Measurements from ENCODE around the gene NRXN3. TPM values are rescaled to one million over a fixed set of nuclear protein-coding genes. Genes with fewer than 3 reads are reported as not detected.

The NRXN3 gene
- polyA plus RNA-seq, 1 of the 3 experiments (the other 2 are of a cell fraction), result 1.6 TPM

- H2AFZ ChIP-seq (ENCODE audit: low read depth), result no peak overlapping the region
- no peaks in the 10 kb centered on the region for H3K27me3 ChIP-seq (ENCODE audit: insufficient read depth)
- peaks cover 2% of the 10 kb centered on the region for H3F3A ChIP-seq (replicated peaks; ENCODE audit: insufficient read depth)
- no peak overlapping the region for H3K4me3 ChIP-seq (ENCODE audit: low read depth in 2 of 2, low read length in 1 of 2)
- H3K4me1 ChIP-seq (ENCODE audit: control insufficient read depth in 1 of 2, insufficient read depth in 2 of 2, low read depth in 1 of 2, low read length in 1 of 2), result peaks cover 0 to 42% of the 10 kb centered on the region in 2 experiments; a peak in 2 of 4 replicates
- DNase-seq, result no peak
- no peak overlapping the region for H3K27ac ChIP-seq (ENCODE audit: low read depth in 2 of 2, low read length in 1 of 2)
- ChIA-PET CTCF (no interaction called here), POLR2A (no interaction called here)
- H3K9me3 ChIP-seq, result no peaks in the 10 kb centered on the region
- TF ChIP-seq JUND (IDR thresholded peaks at IDR 0.05) (peak; percentile 39; the same call in 1 of the 2 replicates), FOSL2 (IDR thresholded peaks at IDR 0.05; ENCODE audit: borderline replicate concordance, low read depth) (peak; percentile 20; the same call in 1 of the 2 replicates), SMC3 (IDR thresholded peaks at IDR 0.05; ENCODE audit: low read depth, low read length) (no peak)
- no peaks in the 10 kb centered on the region for H4K20me1 ChIP-seq (ENCODE audit: insufficient read depth)
- no peaks in the 10 kb centered on the region for H3K36me3 ChIP-seq (replicated peaks in 1 of 2; ENCODE audit: control insufficient read depth in 1 of 2, insufficient read depth in 2 of 2, low read length in 1 of 2)
- H3K9ac ChIP-seq, result no peak overlapping the region
- H3K4me2 ChIP-seq, result no peak overlapping the region
- no peaks in the 10 kb centered on the region for H3K79me2 ChIP-seq (ENCODE audit: insufficient read depth)
- no peaks in the 10 kb centered on the region for H3K9me2 ChIP-seq
- 17% methylated on average over 4 of the region's 4 CpGs for WGBS (ENCODE audit: low lambda C conversion rate)
Observed at GRCh38 chr14:79581912-79582576, 1411.9 kb downstream of the NRXN3 start.

GRCh38 chr14:79583738-79584408 lies 1413.7 kb downstream of the NRXN3 start:
- H3F3A ChIP-seq (replicated peaks; ENCODE audit: insufficient read depth), result peaks cover 2% of the 10 kb centered on the region
- H3K79me2 ChIP-seq (ENCODE audit: insufficient read depth), result no peaks in the 10 kb centered on the region
- 43% methylated on average over 4 of the region's 4 CpGs for WGBS (ENCODE audit: low lambda C conversion rate)
- H3K27ac ChIP-seq (ENCODE audit: low read depth in 2 of 2, low read length in 1 of 2), result peak overlapping the region in 1 of 2 experiments; percentile 80; a peak in 2 of 4 replicates
- TF ChIP-seq SIN3A (IDR thresholded peaks at IDR 0.05; ENCODE audit: borderline replicate concordance, low read depth, low read length) (no peak), CHD2 (IDR thresholded peaks at IDR 0.05; ENCODE audit: low read length, partially characterized antibody) (no peak), FOXJ3 (CRISPR knock-in tag; IDR thresholded peaks at IDR 0.05) (no peak), FOXM1 (IDR thresholded peaks at IDR 0.05; ENCODE audit: low read depth) (no peak), YY1 (IDR thresholded peaks at IDR 0.05; ENCODE audit: low read depth) (no peak)
- TF ChIP-seq, protein P1, sequence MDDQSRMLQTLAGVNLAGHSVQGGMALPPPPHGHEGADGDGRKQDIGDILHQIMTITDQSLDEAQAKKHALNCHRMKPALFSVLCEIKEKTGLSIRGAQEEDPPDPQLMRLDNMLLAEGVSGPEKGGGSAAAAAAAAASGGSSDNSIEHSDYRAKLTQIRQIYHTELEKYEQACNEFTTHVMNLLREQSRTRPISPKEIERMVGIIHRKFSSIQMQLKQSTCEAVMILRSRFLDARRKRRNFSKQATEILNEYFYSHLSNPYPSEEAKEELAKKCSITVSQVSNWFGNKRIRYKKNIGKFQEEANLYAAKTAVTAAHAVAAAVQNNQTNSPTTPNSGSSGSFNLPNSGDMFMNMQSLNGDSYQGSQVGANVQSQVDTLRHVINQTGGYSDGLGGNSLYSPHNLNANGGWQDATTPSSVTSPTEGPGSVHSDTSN (IDR thresholded peaks at IDR 0.05), result no peak
- TF ChIP-seq, protein P2, sequence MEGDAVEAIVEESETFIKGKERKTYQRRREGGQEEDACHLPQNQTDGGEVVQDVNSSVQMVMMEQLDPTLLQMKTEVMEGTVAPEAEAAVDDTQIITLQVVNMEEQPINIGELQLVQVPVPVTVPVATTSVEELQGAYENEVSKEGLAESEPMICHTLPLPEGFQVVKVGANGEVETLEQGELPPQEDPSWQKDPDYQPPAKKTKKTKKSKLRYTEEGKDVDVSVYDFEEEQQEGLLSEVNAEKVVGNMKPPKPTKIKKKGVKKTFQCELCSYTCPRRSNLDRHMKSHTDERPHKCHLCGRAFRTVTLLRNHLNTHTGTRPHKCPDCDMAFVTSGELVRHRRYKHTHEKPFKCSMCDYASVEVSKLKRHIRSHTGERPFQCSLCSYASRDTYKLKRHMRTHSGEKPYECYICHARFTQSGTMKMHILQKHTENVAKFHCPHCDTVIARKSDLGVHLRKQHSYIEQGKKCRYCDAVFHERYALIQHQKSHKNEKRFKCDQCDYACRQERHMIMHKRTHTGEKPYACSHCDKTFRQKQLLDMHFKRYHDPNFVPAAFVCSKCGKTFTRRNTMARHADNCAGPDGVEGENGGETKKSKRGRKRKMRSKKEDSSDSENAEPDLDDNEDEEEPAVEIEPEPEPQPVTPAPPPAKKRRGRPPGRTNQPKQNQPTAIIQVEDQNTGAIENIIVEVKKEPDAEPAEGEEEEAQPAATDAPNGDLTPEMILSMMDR (IDR thresholded peaks at IDR 0.05), result no peak
- POLR2A ChIA-PET, result no interaction called here
- CTCF ChIA-PET, result no interaction called here
- DNase-seq, result no peak
- peaks cover 0 to 44% of the 10 kb centered on the region in 2 experiments; a peak in 2 of 4 replicates for H3K4me1 ChIP-seq (ENCODE audit: control insufficient read depth in 1 of 2, insufficient read depth in 2 of 2, low read depth in 1 of 2, low read length in 1 of 2)
- H2AFZ ChIP-seq (ENCODE audit: low read depth), result no peak overlapping the region
- no peaks in the 10 kb centered on the region for H3K36me3 ChIP-seq (replicated peaks in 1 of 2; ENCODE audit: control insufficient read depth in 1 of 2, insufficient read depth in 2 of 2, low read length in 1 of 2)
- H4K20me1 ChIP-seq (ENCODE audit: insufficient read depth), result no peaks in the 10 kb centered on the region
- H3K9ac ChIP-seq, result peak overlapping the region; percentile 23; the same call in 1 of the 2 replicates
- peak overlapping the region; percentile 22; the same call in 1 of the 2 replicates for H3K4me2 ChIP-seq
- no peak overlapping the region for H3K4me3 ChIP-seq (ENCODE audit: low read depth in 2 of 2, low read length in 1 of 2)
- H3K27me3 ChIP-seq (ENCODE audit: insufficient read depth), result no peaks in the 10 kb centered on the region
- H3K9me3 ChIP-seq, result no peaks in the 10 kb centered on the region
- H3K9me2 ChIP-seq, result no peaks in the 10 kb centered on the region

Measured in SK-N-SH (cell line).